Measurements from ENCODE around the gene NME5.
"Not testable (repeated sequence)": the region's sequence is repeated elsewhere in the genome, so short reads cannot be mapped to it uniquely, and the experiment has no call there.

The NME5 gene

DNA sequence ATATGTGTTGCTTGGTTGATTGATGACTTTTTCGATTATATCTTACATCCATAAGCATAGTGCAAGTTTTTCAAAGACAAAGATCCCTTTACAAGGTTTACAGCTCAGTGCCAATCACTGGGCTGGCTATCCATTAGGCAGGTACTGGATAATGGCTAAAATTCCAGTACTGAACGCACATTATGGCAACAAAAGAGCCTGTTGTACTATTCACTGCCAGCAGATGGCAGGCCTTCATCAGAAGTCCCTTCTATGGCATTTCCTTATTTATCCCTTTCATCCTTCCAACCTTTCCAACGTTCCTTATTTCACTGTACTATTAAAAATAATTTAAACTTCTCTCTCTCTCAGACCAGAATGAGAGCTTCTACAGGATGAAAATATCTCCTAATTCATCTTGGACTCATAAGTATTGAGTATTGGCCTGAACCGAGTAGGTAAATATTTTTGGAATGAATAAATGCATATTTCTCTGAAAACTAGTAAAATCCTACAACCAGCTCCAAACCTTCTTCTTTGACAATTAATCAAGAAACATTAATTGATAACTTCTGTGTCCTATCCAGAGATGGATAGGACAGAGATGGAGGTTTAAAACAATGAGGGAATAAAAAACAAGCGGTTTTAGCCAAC lies 62.0 kb downstream of the NME5 start:
- peak; percentile 62 for DNase-seq
- H3K9me3 ChIP-seq (ENCODE audit: severe bottlenecking) = no peaks in the 10 kb centered on the region
- no peak overlapping the region for H3K27ac ChIP-seq
- no peaks in the 10 kb centered on the region for H3K36me3 ChIP-seq
- peak; percentile 78 for TF ChIP-seq CTCF (IDR thresholded peaks at IDR 0.05; ENCODE audit: low read depth, low read length)
- H3K27me3 ChIP-seq (ENCODE audit: insufficient read depth, low read depth, severe bottlenecking) = no peaks in the 10 kb centered on the region
- no peak overlapping the region for H3K4me3 ChIP-seq (ENCODE audit: low read depth, low read length)

DNA sequence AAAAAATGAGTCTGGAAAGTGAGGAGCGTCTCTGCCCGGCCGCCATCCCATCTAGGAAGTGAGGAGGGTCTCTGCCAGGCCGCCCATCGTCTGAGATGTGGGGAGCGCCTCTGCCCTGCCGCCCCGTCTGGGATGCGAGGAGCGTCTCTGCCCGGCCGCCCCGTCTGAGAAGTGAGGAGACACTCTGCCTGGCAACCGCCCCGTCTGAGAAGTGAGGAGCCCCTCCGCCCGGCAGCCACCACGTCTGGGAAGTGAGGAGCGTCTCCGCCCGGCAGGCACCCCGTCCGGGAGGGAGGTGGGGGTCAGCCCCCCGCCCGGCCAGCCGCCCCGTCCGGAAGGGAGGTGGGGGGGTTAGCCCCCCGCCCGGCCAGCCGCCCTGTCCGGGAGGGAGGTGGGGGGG lies 69.2 kb downstream of the NME5 start:
- not testable (repeated sequence) for H3K27ac ChIP-seq; H3K9me3 ChIP-seq (ENCODE audit: severe bottlenecking); H3K27me3 ChIP-seq (ENCODE audit: insufficient read depth, low read depth, severe bottlenecking); H3K4me3 ChIP-seq (ENCODE audit: low read depth, low read length); DNase-seq; H3K36me3 ChIP-seq

DNA sequence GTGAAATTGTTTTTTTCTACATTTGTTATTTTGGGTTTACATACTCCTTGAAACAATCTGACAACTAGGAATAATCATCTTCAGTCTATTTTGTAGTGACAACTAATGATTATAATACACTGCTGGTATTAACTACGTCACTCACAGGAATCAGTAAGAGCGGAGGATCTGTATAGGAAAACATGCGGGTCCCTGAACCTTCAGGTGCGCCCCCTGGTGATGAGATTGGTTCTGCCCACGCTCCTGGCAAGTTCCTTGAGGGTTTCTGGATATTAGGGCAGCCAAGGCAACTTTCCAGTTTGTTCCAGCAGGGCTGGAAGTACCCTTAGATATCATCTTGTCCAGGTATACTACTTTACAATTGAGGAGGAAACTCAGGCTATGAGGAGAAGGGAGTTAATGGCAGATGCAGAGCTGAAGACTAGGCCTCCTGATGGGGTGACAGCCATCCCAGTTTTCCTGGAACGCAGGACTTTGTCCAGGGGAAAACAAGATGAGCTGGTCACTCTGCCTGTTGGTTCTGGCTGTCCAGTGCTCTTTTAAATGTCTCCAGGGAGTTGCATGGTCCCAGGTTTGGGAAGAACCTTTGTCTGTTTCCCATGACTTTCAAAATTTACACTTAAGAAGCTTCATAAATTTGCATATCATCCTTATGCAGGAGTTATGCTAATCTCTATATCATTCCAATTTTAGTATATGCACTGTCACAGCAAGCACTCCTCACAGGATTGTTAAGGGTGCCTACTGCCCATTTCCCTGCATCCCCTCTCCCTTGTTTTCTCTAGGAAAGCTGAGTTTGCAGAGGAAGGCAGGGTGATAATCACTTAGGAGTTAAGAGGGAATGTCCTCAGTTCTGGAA lies 70.3 kb downstream of the NME5 start:
- peak; percentile 74 for TF ChIP-seq CTCF (IDR thresholded peaks at IDR 0.05; ENCODE audit: low read depth, low read length)
- Histone ChIP-seq H3K4me3 (ENCODE audit: low read depth, low read length) (no peak overlapping the region), H3K27ac (no peak overlapping the region), H3K36me3 (no peaks in the 10 kb centered on the region), H3K9me3 (ENCODE audit: severe bottlenecking) (no peaks in the 10 kb centered on the region), H3K27me3 (ENCODE audit: insufficient read depth, low read depth, severe bottlenecking) (no peaks in the 10 kb centered on the region)
- DNase-seq = peak; percentile 84

GRCh38 chr5:138067945-138068344 lies 71.3 kb downstream of the NME5 start:
- H3K9me3 ChIP-seq (ENCODE audit: severe bottlenecking) = no peaks in the 10 kb centered on the region
- no peaks in the 10 kb centered on the region for H3K36me3 ChIP-seq
- no peak overlapping the region for H3K4me3 ChIP-seq (ENCODE audit: low read depth, low read length)
- H3K27me3 ChIP-seq (ENCODE audit: insufficient read depth, low read depth, severe bottlenecking) = no peaks in the 10 kb centered on the region
- TF ChIP-seq CTCF (IDR thresholded peaks at IDR 0.05; ENCODE audit: low read depth, low read length) = no peak
- DNase-seq = no peak
- H3K27ac ChIP-seq = no peak overlapping the region
